CD4-positive, alpha-beta T cell (primary cell): ENCODE results near the gene DZIP3. TPM values are rescaled to one million over a fixed set of nuclear protein-coding genes. Genes with fewer than 3 reads are reported as not detected.
"Not testable (repeated sequence)": the region's sequence is repeated elsewhere in the genome, so short reads cannot be mapped to it uniquely, and the experiment has no call there.

Experiments used
- ATAC-seq: fragments of 200-7000 bp; cut with Tn5 transposase; one replicate; pipeline ENCODE4 v1.10.0; 2022; ENCODE audit warnings: mild to moderate bottlenecking; ENCODE audit not compliant: poor library complexity
- CTCF ChIA-PET: fragments of 350-600 bp; sonication (Branson Sonifier 250); formaldehyde crosslinking; loops from one replicate; lab custom pipeline; 2021; ENCODE audit warnings: antibody characterized with exemption, inconsistent platforms; lab: Charles Lee
- POLR2A ChIA-PET: fragments of 350-600 bp; sonication (Branson Sonifier 250); formaldehyde crosslinking; loops from one replicate; lab custom pipeline; 2021; ENCODE audit warnings: antibody characterized with exemption, inconsistent platforms; lab: Charles Lee
- DNase-seq, 14 experiments: peaks; one replicate each; pipeline ENCODE4 v3.0.0-alpha.2; 2013 to 2020; ENCODE audit warnings: mixed read lengths in 2 of 14
- H3K27ac ChIP-seq, 2 donors: one replicate each; pipeline versions ENCODE4 v1.5.1 to v1.7.0; 2013; ENCODE audit warnings: low read length in 2 of 2, low read depth in 1 of 2, mild to moderate bottlenecking in 1 of 2
- H3K27me3 ChIP-seq, 2 experiments: 1 replicate in 1 of 2; 2 replicates in 1 of 2; pipeline versions ENCODE4 v1.6.1 to v1.7.0; 2013; ENCODE audit warnings: low read length in 2 of 2, control low read depth in 1 of 2, mild to moderate bottlenecking in 1 of 2, moderate library complexity in 1 of 2; ENCODE audit not compliant: insufficient read depth in 2 of 2, control insufficient read depth in 1 of 2
- H3K36me3 ChIP-seq: one replicate; pipeline ENCODE4 v1.6.1; 2013; ENCODE audit warnings: low read length, control low read depth; ENCODE audit not compliant: insufficient read depth
- H3K4me1 ChIP-seq: one replicate; pipeline ENCODE4 v1.6.1; 2013; ENCODE audit warnings: low read length, control low read depth; ENCODE audit not compliant: insufficient read depth
- H3K4me3 ChIP-seq: one replicate; pipeline ENCODE4 v1.5.1; 2013; ENCODE audit warnings: mild to moderate bottlenecking, low read length, moderate library complexity
- H3K9me3 ChIP-seq, 2 experiments: 1 replicate in 1 of 2; 2 replicates in 1 of 2; pipeline versions ENCODE4 v1.6.1 to v1.7.0; 2013; ENCODE audit warnings: low read length in 2 of 2, mild to moderate bottlenecking in 2 of 2, control low read depth in 1 of 2, moderate library complexity in 1 of 2; ENCODE audit not compliant: control insufficient read depth in 1 of 2, insufficient read depth in 1 of 2
- H3K27ac Mint-ChIP-seq: one replicate; pipeline ENCODE4 v1.8.0; 2020; ENCODE audit warnings: mixed read lengths
- H3K27me3 Mint-ChIP-seq: one replicate; pipeline ENCODE4 v1.8.0; 2021; ENCODE audit warnings: mixed read lengths
- H3K36me3 Mint-ChIP-seq: one replicate; pipeline ENCODE4 v1.8.0; 2021; ENCODE audit warnings: low read depth, mixed read lengths
- H3K4me1 Mint-ChIP-seq: one replicate; pipeline ENCODE4 v1.8.0; 2021; ENCODE audit warnings: low read depth, mixed read lengths
- H3K4me3 Mint-ChIP-seq: one replicate; pipeline ENCODE4 v1.8.0; 2020; ENCODE audit warnings: mild to moderate bottlenecking, mixed read lengths
- H3K9me3 Mint-ChIP-seq: one replicate; pipeline ENCODE4 v1.8.0; 2020; ENCODE audit warnings: mixed read lengths
- CTCF ChIP-seq: fragments of 200-600 bp; IDR thresholded peaks from one replicate; pipeline ENCODE4 v1.8.0; 2022; ENCODE audit warnings: antibody characterized with exemption, mild to moderate bottlenecking
- intact Hi-C, 2 experiments: fragments of 100-400 bp; cut with DNase I in 1 of 2; cut with micrococcal nuclease in 1 of 2; formaldehyde crosslinking; loops; one replicate each; pipeline versions ENCODE4 v1.15.1 to v1.9.0; 2023 to 2025; cut with DNase I, micrococcal nuclease
- total RNA-seq, 174 experiments: library from RNA in 2 of 174; stranded (reverse) in 2 of 174; gene quantifications; one replicate each; pipeline ENCODE4 v1.2.3 and lab custom pipeline; 2021 to 2026

The DZIP3 gene
- total RNA-seq, 2 experiments from 2014 or later, result 12.2 to 14.5 TPM

GRCh38 chr3:108608750-108609149 is 19.2 kb downstream of the DZIP3 start:
- intact Hi-C loops, result no loop called here
- TF ChIP-seq CTCF, result no peak

GRCh38 chr3:108610651-108611050 is 21.1 kb downstream of the DZIP3 start:
- peaks cover 66% of the 10 kb centered on the region for H3K36me3 Mint-ChIP-seq

More at GRCh38 chr3:108608750-108609149, 19.2 kb downstream of the DZIP3 start:
- Histone ChIP-seq H3K36me3 (peaks cover 3% of the 10 kb centered on the region), H3K4me3 (no peak overlapping the region), H3K27ac (no peak overlapping the region), H3K27me3 (no peaks in the 10 kb centered on the region), H3K4me1 (peaks cover 11% of the 10 kb centered on the region), H3K9me3 (no peaks in the 10 kb centered on the region)
- Mint-ChIP-seq H3K27me3 (no peaks in the 10 kb centered on the region), H3K4me1 (peaks cover 34% of the 10 kb centered on the region), H3K36me3 (peaks cover 51% of the 10 kb centered on the region), H3K27ac (no peak overlapping the region), H3K9me3 (no peaks in the 10 kb centered on the region), H3K4me3 (no peak overlapping the region)
- CTCF ChIA-PET, result no interaction called here
- DNase-seq (no peak), ATAC-seq (no peak)
- POLR2A ChIA-PET, result interaction anchor here (2.4 kb wide), 1 partner anchor 20 kb away, joined by 10 read pairs; the partner anchor contains the start of genes CIP2A and DZIP3

GRCh38 chr3:108616090-108616489 is 26.6 kb downstream of the DZIP3 start:
- CTCF ChIA-PET, DNase-seq, H3K27me3 Mint-ChIP-seq, H3K4me1 Mint-ChIP-seq, intact Hi-C loops, H3K9me3 Mint-ChIP-seq, H3K9me3 ChIP-seq, H3K4me3 ChIP-seq, H3K4me1 ChIP-seq, H3K4me3 Mint-ChIP-seq, H3K27me3 ChIP-seq, H3K27ac ChIP-seq, ATAC-seq, H3K27ac Mint-ChIP-seq: not testable (repeated sequence)
- H3K36me3 Mint-ChIP-seq, result peaks cover 69% of the 10 kb centered on the region
- H3K36me3 ChIP-seq, result peaks cover 14% of the 10 kb centered on the region
- POLR2A ChIA-PET, result interaction anchor here (0.7 to 1.9 kb wide), 2 partner anchors 13 to 971 kb away, joined by 4 to 5 read pairs; no protein-coding TSS in a partner anchor

More at GRCh38 chr3:108610651-108611050, 21.1 kb downstream of the DZIP3 start:
- H3K9me3 Mint-ChIP-seq, result no peaks in the 10 kb centered on the region
- POLR2A ChIA-PET, result interaction anchor here (2.4 kb wide), 1 partner anchor 21 kb away, joined by 10 read pairs; the partner anchor contains the start of genes CIP2A and DZIP3
- no peak for TF ChIP-seq CTCF
- DNase-seq (no peak), ATAC-seq (no peak)
- H3K27me3 Mint-ChIP-seq, result no peaks in the 10 kb centered on the region
- no peak overlapping the region for H3K4me3 Mint-ChIP-seq
- no peaks in the 10 kb centered on the region for H3K27me3 ChIP-seq
- CTCF ChIA-PET, result no interaction called here
- no peak overlapping the region for H3K27ac Mint-ChIP-seq
- H3K4me1 Mint-ChIP-seq, result peaks cover 15% of the 10 kb centered on the region
- intact Hi-C loops, result no loop called here
- H3K4me1 ChIP-seq, result peaks cover 2% of the 10 kb centered on the region
- H3K36me3 ChIP-seq, result peaks cover 3% of the 10 kb centered on the region
- no peak overlapping the region for H3K27ac ChIP-seq
- H3K4me3 ChIP-seq, result no peak overlapping the region
- H3K9me3 ChIP-seq, result no peaks in the 10 kb centered on the region

GRCh38 chr3:108620250-108620649 is 30.7 kb downstream of the DZIP3 start:
- Histone ChIP-seq H3K27ac (no peak overlapping the region), H3K36me3 (peaks cover 14% of the 10 kb centered on the region), H3K4me3 (no peak overlapping the region), H3K27me3 (no peaks in the 10 kb centered on the region), H3K4me1 (no peaks in the 10 kb centered on the region), H3K9me3 (no peaks in the 10 kb centered on the region)
- ATAC-seq, result no peak
- Mint-ChIP-seq H3K27me3 (no peaks in the 10 kb centered on the region), H3K4me3 (no peak overlapping the region), H3K36me3 (peaks cover 69% of the 10 kb centered on the region), H3K9me3 (no peaks in the 10 kb centered on the region), H3K4me1 (no peaks in the 10 kb centered on the region), H3K27ac (no peak overlapping the region)
- ChIA-PET POLR2A (no interaction called here), CTCF (no interaction called here)
- no peak for DNase-seq
- intact Hi-C loops, result no loop called here
- TF ChIP-seq CTCF, result no peak
